HG02610 (cell line): ENCODE data around the gene GPI.
"Not testable (repeated sequence)": the region's sequence is repeated elsewhere in the genome, so short reads cannot be mapped to it uniquely, and the experiment has no call there.

Source experiments
- ATAC-seq: cut with Tn5 transposase; IDR thresholded peaks from one replicate; pipeline ENCODE4 v1.9.1; 2021; ENCODE audit warnings: mild to moderate bottlenecking, moderate library complexity; ENCODE audit not compliant: unreplicated experiment

GPI gene

GRCh38 chr19:34366738-34367623 is 2.0 kb downstream of the GPI start:
- no peak for ATAC-seq

- ATAC-seq = no peak
Measured at GRCh38 chr19:34367624-34367957, 2.6 kb downstream of the GPI start.

GRCh38 chr19:34368338-34368737 is 3.3 kb downstream of the GPI start:
- no peak for ATAC-seq

- ATAC-seq = not testable (repeated sequence)
Measured at GRCh38 chr19:34369166-34369565, 4.2 kb downstream of the GPI start.

- ATAC-seq = no peak
Measured at GRCh38 chr19:34370117-34370516, 5.1 kb downstream of the GPI start.

GRCh38 chr19:34370983-34371382 is 6.0 kb downstream of the GPI start:
- no peak for ATAC-seq

- ATAC-seq = no peak
Measured at GRCh38 chr19:34373601-34374288, 8.7 kb downstream of the GPI start.

GRCh38 chr19:34375598-34375997 is 10.6 kb downstream of the GPI start:
- no peak for ATAC-seq

- ATAC-seq = no peak
Measured at GRCh38 chr19:34380639-34381241, 15.7 kb downstream of the GPI start.

- no peak for ATAC-seq
Measured at GRCh38 chr19:34381399-34382251, 16.6 kb downstream of the GPI start.

GRCh38 chr19:34382471-34382870 is 17.5 kb downstream of the GPI start:
- no peak for ATAC-seq

GRCh38 chr19:34383599-34383998 is 18.6 kb downstream of the GPI start:
- no peak for ATAC-seq

GRCh38 chr19:34386645-34387445 is 21.8 kb downstream of the GPI start:
- no peak for ATAC-seq

GRCh38 chr19:34387446-34387810 is 22.4 kb downstream of the GPI start:
- ATAC-seq = no peak

GRCh38 chr19:34388745-34389144 is 23.7 kb downstream of the GPI start:
- not testable (repeated sequence) for ATAC-seq

- no peak for ATAC-seq
Measured at GRCh38 chr19:34391813-34392212, 26.8 kb downstream of the GPI start.

- no peak for ATAC-seq
Measured at GRCh38 chr19:34393031-34393430, 28.0 kb downstream of the GPI start.

GRCh38 chr19:34393629-34394028 is 28.6 kb downstream of the GPI start:
- ATAC-seq = no peak

- no peak for ATAC-seq
Measured at GRCh38 chr19:34397853-34398252, 32.9 kb downstream of the GPI start.

- no peak for ATAC-seq
Measured at GRCh38 chr19:34399886-34400285, 34.9 kb downstream of the GPI start.
